HG02642 (cell line): ENCODE measurements around the gene OR8H2.
"Not testable (repeated sequence)": the region's sequence is repeated elsewhere in the genome, so short reads cannot be mapped to it uniquely, and the experiment has no call there.

Experiments used
- ATAC-seq: cut with Tn5 transposase; IDR thresholded peaks from one replicate; pipeline ENCODE4 v1.9.1; 2021; ENCODE audit warnings: mild to moderate bottlenecking; ENCODE audit not compliant: unreplicated experiment, poor library complexity

OR8H2 gene

DNA sequence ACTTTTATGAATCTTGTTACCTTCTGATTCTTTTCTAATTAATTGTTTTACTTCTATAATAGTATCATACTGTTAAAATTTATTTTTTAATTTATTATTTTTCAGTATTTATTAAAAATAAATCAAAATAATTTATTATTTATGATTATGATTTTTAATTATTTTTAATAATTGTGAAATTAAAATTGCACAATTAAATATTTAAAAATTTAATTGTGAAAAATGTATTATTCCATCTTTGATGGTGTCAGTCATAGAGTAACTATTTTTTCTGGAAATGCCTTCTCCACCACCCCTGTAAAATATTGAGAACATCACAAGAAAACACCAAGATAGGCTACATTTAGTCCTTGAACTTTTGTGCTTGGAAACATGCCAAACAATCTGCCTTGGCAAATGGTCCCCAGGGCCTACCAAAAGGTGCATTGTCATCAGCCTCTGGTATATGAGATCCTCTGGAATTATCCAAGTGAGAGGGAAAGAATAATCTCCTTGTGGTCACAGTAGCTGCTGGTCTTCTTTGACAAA is at the start of gene OR8H2:
TSS of gene OR8H2 (plus strand) at position 478 of the 528 bp plus-strand sequence. CDS start 1,356 bp downstream, outside the sequence.
- ATAC-seq = no peak

DNA sequence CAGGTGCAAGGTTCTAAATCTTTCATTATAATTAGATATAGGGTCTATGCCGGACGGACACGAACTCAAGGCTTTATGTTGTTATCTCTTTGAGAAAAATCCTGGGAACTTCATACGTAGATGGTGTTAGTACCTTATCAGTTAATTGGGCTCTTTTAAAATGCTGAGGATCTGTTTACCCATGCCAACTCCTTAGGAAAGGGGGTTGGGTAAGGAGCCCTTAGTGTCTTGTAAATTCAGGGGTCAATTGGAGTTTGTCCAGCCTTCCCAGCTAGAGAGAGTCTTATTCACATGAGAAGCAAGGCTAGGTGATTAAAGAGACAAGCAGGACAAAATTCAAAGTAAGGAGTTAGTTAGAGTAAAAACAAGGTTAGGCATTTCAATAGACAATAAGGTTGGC is 47.1 kb upstream of the OR8H2 start:
- ATAC-seq = not testable (repeated sequence)

DNA sequence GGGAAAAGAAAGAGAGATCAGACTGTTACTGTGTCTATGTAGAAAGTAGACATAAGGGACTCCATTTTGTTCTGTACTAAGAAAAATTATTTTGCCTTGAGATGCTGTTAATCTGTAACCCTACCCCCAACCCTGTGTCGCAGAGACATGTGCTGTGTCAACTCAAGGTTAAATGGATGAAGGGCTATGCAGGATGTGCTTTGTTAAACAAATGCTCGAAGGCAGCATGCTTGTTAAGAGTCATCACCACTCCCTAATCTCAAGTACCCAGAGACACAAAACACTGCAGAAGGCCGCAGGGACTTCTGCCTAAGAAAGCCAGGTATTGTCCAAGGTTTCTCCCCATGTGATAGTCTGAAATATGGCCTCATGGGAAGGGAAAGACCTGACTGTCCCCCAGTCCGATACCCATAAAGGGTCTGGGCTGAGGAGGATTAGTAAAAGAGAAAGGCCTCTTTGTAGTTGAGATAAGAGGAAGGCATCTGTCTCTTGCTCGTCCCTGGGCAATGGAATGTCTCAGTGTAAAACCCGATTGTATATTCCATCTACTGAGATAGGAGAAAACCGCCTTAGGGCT is 45.7 kb upstream of the OR8H2 start:
- not testable (repeated sequence) for ATAC-seq

GRCh38 chr11:56058260-56058780 is 45.2 kb upstream of the OR8H2 start:
- not testable (repeated sequence) for ATAC-seq

DNA sequence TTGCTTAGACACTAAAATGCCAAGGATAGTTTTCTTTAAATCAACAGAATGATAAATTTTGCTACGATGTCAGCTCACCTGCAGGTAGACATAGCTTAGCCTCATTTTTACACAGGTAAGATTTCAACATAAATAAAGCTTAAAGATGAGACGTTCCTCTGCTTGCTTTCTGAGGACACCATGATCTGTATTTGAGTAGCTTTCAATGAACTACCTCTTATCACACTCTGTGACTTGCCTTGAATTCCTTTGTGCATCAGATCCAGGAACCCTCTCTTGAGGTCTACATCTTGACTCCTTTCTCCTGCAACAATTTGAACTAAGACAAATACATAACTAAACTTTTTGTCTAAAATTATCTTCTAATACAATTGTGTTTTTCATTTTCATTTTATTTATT is 36.5 kb upstream of the OR8H2 start:
- ATAC-seq = no peak

DNA sequence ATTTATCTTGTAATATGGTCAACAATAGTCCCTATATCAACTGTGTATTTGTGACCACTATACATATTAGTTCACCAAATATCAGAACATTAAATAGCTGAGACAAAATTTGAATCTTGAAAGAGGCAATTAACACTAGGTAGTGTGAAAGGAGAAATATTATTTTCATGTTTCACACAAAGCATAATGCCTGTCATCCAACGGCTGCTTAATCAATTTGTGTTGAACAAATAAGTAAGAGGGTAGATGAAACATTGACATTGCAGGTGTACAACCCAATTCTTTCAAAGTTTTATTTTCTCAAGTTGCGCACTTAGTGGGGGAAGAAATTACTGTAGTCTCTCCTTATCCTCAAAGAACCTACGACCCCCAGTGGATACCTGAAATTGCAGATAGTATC is 13.8 kb upstream of the OR8H2 start:
- no peak for ATAC-seq

DNA sequence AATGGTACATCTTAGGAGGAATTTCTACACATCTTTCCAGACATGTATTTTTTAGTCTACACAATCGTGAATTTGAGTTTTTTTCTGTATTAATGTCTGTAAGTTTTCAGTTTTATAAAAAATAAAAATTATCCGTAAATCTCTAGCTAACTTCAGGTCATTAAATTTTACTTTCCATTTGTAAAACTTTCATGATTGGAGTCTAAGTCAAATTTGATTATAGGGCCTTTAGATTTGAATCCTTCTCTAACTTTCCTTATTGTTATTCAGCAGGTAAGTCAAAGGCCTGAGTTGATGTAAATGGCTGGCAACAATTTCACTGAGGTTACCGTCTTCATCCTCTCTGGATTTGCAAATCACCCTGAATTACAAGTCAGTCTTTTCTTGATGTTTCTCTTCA is 10.5 kb upstream of the OR8H2 start, which contains the start of gene OR8I2:
TSS of gene OR8I2 (plus strand) at position 301 of the 400 bp plus-strand sequence. CDS start at position 301, 0 bp downstream.
- no peak for ATAC-seq

GRCh38 chr11:56122073-56122472 is 18.6 kb downstream of the OR8H2 start, which contains the start of gene OR8H3:
Gene OR8H3 (plus strand): TSS chr11:56122373. CDS start chr11:56122373, 0 bp downstream.
- no peak for ATAC-seq

- ATAC-seq = no peak
These were observed 36.7 kb downstream of the OR8H2 start, which contains the start of gene OR8J3 for GRCh38 chr11:56140151-56140661. Gene OR8J3 (minus strand): TSS chr11:56140201. CDS start chr11:56137718, 2,483 bp downstream.

DNA sequence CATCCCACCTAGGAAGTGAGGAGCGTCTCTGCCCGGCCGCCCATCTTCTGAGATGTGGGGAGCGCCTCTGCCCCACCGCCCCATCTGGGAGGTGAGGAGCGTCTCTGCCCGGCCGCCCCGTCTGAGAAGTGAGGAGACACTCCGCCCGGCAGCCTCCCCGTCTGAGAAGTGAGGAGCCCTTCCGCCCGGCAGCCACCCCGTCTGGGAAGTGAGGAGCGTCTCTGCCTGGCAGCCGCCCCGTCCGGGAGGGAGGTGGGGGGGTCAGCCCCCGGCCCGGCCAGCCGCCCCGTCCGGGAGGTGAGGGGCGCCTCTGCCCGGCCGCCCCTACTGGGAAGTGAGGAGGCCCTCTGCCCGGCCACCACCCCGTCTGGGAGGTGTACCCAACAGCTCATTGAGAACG is 40.2 kb downstream of the OR8H2 start:
- ATAC-seq = not testable (repeated sequence)

- no peak for ATAC-seq
These were observed 47.9 kb downstream of the OR8H2 start for GRCh38 chr11:56151376-56151775.

DNA sequence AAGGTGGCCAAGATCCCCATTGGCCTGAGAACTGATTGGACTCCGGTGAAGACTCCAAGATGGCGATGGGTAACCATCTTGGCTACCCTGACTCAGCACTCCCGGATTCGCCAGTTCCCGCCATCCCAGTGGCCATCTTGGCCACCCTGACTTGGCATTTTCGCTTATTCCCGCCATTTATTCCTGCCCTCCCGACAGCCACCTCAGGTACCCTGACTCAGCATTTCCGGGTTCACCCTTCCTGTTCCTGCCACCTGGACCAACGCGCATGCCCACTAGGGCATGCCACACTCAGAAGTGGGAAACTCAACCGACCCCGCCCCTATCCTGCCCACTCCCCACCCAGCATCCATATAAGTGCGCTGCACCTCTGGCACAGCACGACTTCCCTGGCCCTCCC is 48.8 kb downstream of the OR8H2 start:
- ATAC-seq = no peak
